Mesenteric fat pad (tissue), 1 donor: ENCODE measurements around the gene ENTR1. TPM values are rescaled to one million over a fixed set of nuclear protein-coding genes. Genes with fewer than 3 reads are reported as not detected.
A peak's percentile ranks its signal among the peaks of the same experiment; 100 is the strongest.

Experiments used
- DNase-seq: peaks from one replicate; pipeline ENCODE4 v3.0.0-alpha.2; 2020; ENCODE audit warnings: low spot score
- long read RNA-seq: library from polyadenylated mRNA; unstranded; transcript quantifications from one replicate; pipeline ENCODE4 v2.0.0, GENCODE V29; 2020
- total RNA-seq: library from RNA; stranded (reverse); fragmentation: NEBNext Ultra II Directional; extraction: Animal tissue kit (Norgen Biotek cat#: 25700); gene quantifications from one replicate; pipeline ENCODE4 v1.2.1, GENCODE V29; 2021
- donor health status: DM: yes; HTN: yes; CAD: no.

Gene ENTR1
- total RNA-seq = 43.6 TPM
- long read RNA-seq, partial matches to known transcripts = 7 of 18 reads
- long read RNA-seq, other reads (novel, unspliced or antisense) = 4 of 18 reads

GRCh38 chr9:136410500-136411287 is at the start of gene ENTR1, which contains the start of gene PMPCA:
Gene ENTR1, minus strand, starts transcription at chr9:136410614. Its CDS starts 217 bp downstream, at chr9:136410397.
Gene PMPCA, plus strand, starts transcription at chr9:136410658. Its CDS starts 11 bp downstream, at chr9:136410669.
- DNase-seq = peak; percentile 98

GRCh38 chr9:136459425-136459824 is 49.0 kb upstream of the ENTR1 start:
- no peak for DNase-seq

GRCh38 chr9:136457326-136457725 is 46.9 kb upstream of the ENTR1 start:
- no peak for DNase-seq

- DNase-seq = no peak
Measured at GRCh38 chr9:136456258-136456657, 45.8 kb upstream of the ENTR1 start.

- DNase-seq = no peak
Measured at GRCh38 chr9:136455043-136456002, 44.9 kb upstream of the ENTR1 start.

GRCh38 chr9:136454026-136454796 is 43.8 kb upstream of the ENTR1 start:
- no peak for DNase-seq

- DNase-seq = no peak
Measured at GRCh38 chr9:136453326-136453725, 42.9 kb upstream of the ENTR1 start.

- DNase-seq = no peak
Measured at GRCh38 chr9:136451221-136451877, 40.9 kb upstream of the ENTR1 start.

- no peak for DNase-seq
Measured at GRCh38 chr9:136448655-136449054, 38.2 kb upstream of the ENTR1 start.

- DNase-seq = no peak
Measured at GRCh38 chr9:136447173-136447778, 36.9 kb upstream of the ENTR1 start.

- DNase-seq = no peak
Measured at GRCh38 chr9:136445799-136446198, 35.4 kb upstream of the ENTR1 start.

- no peak for DNase-seq
Measured at GRCh38 chr9:136444102-136444501, 33.7 kb upstream of the ENTR1 start.

- no peak for DNase-seq
Measured at GRCh38 chr9:136443687-136444086, 33.3 kb upstream of the ENTR1 start.

GRCh38 chr9:136443087-136443486 is 32.7 kb upstream of the ENTR1 start:
- DNase-seq = no peak

- no peak for DNase-seq
Measured at GRCh38 chr9:136442265-136442664, 31.9 kb upstream of the ENTR1 start.

GRCh38 chr9:136441681-136442245 is 31.3 kb upstream of the ENTR1 start:
- no peak for DNase-seq

- DNase-seq = no peak
Measured at GRCh38 chr9:136441191-136441680, 30.8 kb upstream of the ENTR1 start.

GRCh38 chr9:136439481-136440408 is 29.3 kb upstream of the ENTR1 start, which contains the start of gene INPP5E:
Gene INPP5E, minus strand, starts transcription at chr9:136439845. Its CDS starts 426 bp downstream, at chr9:136439419.
- no peak for DNase-seq
